HepG2 (cell line): ENCODE results near the gene LMCD1. TPM values are rescaled to one million over a fixed set of nuclear protein-coding genes. Genes with fewer than 3 reads are reported as not detected.

Experiments
- AFF4 ChIP-seq: sonication (generic); formaldehyde crosslinking; IDR thresholded peaks from 2 replicates; pipeline ENCODE4 v1.4.0; 2020; ENCODE audit warnings: missing genetic modification reagents
- BCL3 ChIP-seq: sonication (generic); formaldehyde crosslinking; IDR thresholded peaks from 2 replicates; pipeline ENCODE4 v1.5.1; 2020; ENCODE audit warnings: mild to moderate bottlenecking, missing genetic modification reagents, moderate library complexity
- DBP ChIP-seq: sonication (generic); formaldehyde crosslinking; IDR thresholded peaks from 2 replicates; pipeline ENCODE4 v1.4.0; 2020; ENCODE audit warnings: missing genetic modification reagents; ENCODE audit errors: not compliant biosample characterization
- DMAP1 ChIP-seq: IDR thresholded peaks from 2 replicates; pipeline ENCODE4 v1.6.1; 2016
- E2F2 ChIP-seq: sonication (generic); formaldehyde crosslinking; IDR thresholded peaks from 2 replicates; pipeline ENCODE4 v1.4.0; 2020; ENCODE audit warnings: missing genetic modification reagents, borderline replicate concordance
- ELF3 ChIP-seq: IDR thresholded peaks from 2 replicates; pipeline ENCODE4 v1.6.1; 2016; ENCODE audit warnings: missing genetic modification reagents, missing compliant biosample characterization
- GTF3A ChIP-seq: sonication (generic); formaldehyde crosslinking; conservative IDR thresholded peaks from 2 replicates; pipeline ENCODE4 v1.4.0; 2020; ENCODE audit warnings: mild to moderate bottlenecking, missing genetic modification reagents
- HNRNPUL1 ChIP-seq: fragments of 200-400 bp; formaldehyde crosslinking; IDR thresholded peaks from 2 replicates; pipeline ENCODE4 v1.6.1; 2017; ENCODE audit warnings: low read depth, mild to moderate bottlenecking, low read length, moderate library complexity
- HOXD1 ChIP-seq: sonication (generic); formaldehyde crosslinking; IDR thresholded peaks from 2 replicates; pipeline ENCODE4 v1.5.0; 2020; ENCODE audit warnings: missing genetic modification reagents
- KDM5B ChIP-seq: sonication (generic); formaldehyde crosslinking; IDR thresholded peaks from 2 replicates; pipeline ENCODE4 v1.4.0; 2020; ENCODE audit warnings: missing genetic modification reagents, mild to moderate bottlenecking, borderline replicate concordance
- MAZ ChIP-seq, 2 experiments: sonication (generic) in 1 of 2; formaldehyde crosslinking in 1 of 2; IDR thresholded peaks; 2 replicates each; pipeline versions ENCODE4 v1.5.0 to v1.6.1; 2012 to 2020; ENCODE audit warnings: low read depth in 2 of 2, mild to moderate bottlenecking in 2 of 2, borderline replicate concordance in 1 of 2, improper control_type of control experiment in 1 of 2, low read length in 1 of 2, missing genetic modification reagents in 1 of 2, moderate library complexity in 1 of 2
- NFE2 ChIP-seq: sonication (generic); formaldehyde crosslinking; IDR thresholded peaks from 2 replicates; pipeline ENCODE4 v1.4.0; 2020; ENCODE audit warnings: missing genetic modification reagents
- NFRKB ChIP-seq: fragments of 450-650 bp; IDR thresholded peaks from 2 replicates; pipeline ENCODE4 v1.6.1; 2017
- RFXAP ChIP-seq: sonication (generic); formaldehyde crosslinking; IDR thresholded peaks from 2 replicates; pipeline ENCODE4 v1.4.0; 2020; ENCODE audit warnings: missing genetic modification reagents, borderline replicate concordance
- SKIL ChIP-seq: sonication (generic); formaldehyde crosslinking; IDR thresholded peaks from 2 replicates; pipeline ENCODE4 v1.8.0; 2022; ENCODE audit warnings: missing genetic modification reagents, mild to moderate bottlenecking, moderate library complexity, borderline replicate concordance
- SRF ChIP-seq: IDR thresholded peaks from 2 replicates; pipeline ENCODE4 v1.6.1; 2011; ENCODE audit warnings: mild to moderate bottlenecking, low read depth, low read length, moderate library complexity
- ZNF12 ChIP-seq: sonication (generic); formaldehyde crosslinking; IDR thresholded peaks from 2 replicates; pipeline ENCODE4 v1.5.0; 2020; ENCODE audit warnings: missing genetic modification reagents
- ZNF335 ChIP-seq: sonication (generic); formaldehyde crosslinking; IDR thresholded peaks from 2 replicates; pipeline ENCODE4 v1.4.0; 2020; ENCODE audit warnings: missing genetic modification reagents
- ZNF430 ChIP-seq: sonication (generic); formaldehyde crosslinking; IDR thresholded peaks from 2 replicates; pipeline ENCODE4 v1.9.0; 2021; ENCODE audit warnings: mild to moderate bottlenecking, missing genetic modification reagents
- ZNF512 ChIP-seq: sonication (generic); formaldehyde crosslinking; IDR thresholded peaks from 2 replicates; pipeline ENCODE4 v1.4.0; 2020; ENCODE audit warnings: mild to moderate bottlenecking, missing genetic modification reagents
- polyA plus RNA-seq, 8 experiments: library from polyadenylated mRNA; depleted of rRNA in 3 of 8; stranded (reverse) in 7 of 8; unstranded in 1 of 8; fragments of >200 nt; fragmentation: Illumina TruSeq in 4 of 8; extraction: Trizol in 4 of 8; gene quantifications; 2 replicates each; pipeline versions ENCODE4 v1.2.1 to v1.2.3, GENCODE V29; 2011 to 2016; ENCODE audit warnings: low read depth in 4 of 8, missing spikeins in 1 of 8, mixed read lengths in 1 of 8; ENCODE audit not compliant: insufficient read depth in 1 of 8
- total RNA-seq, 5 experiments: library from RNA; depleted of rRNA; stranded (reverse); fragments of >200 nt; fragmentation: Illumina TruSeq; extraction: Trizol; gene quantifications; 2 replicates each; pipeline ENCODE4 v1.2.3, GENCODE V29; 2016; ENCODE audit warnings: low read depth in 1 of 5

LMCD1 gene
- total and polyA plus RNA-seq, 2 of the 13 experiments (the other 11 are each of a cell fraction or from before 2014, with no cell fraction given): 6.2 to 7.1 TPM

GRCh38 chr3:8486936-8487335 lies 14.7 kb upstream of the LMCD1 start (continued):
- no peak for TF ChIP-seq NFRKB
- TF ChIP-seq DBP: no peak
- no peak for TF ChIP-seq NFE2 (CRISPR knock-in tag)
- no peak for TF ChIP-seq GTF3A (CRISPR knock-in tag)
- no peak for TF ChIP-seq KDM5B (CRISPR knock-in tag)
- no peak for TF ChIP-seq HNRNPUL1
- 0 out of 2 replicates have a peak, but pooled peaks have one; percentile 46 for TF ChIP-seq ZNF335
- peak; percentile 74 for TF ChIP-seq ELF3 (CRISPR knock-in tag)
- no peak for TF ChIP-seq E2F2
- TF ChIP-seq DMAP1 (CRISPR knock-in tag): no peak
- TF ChIP-seq RFXAP (CRISPR knock-in tag): no peak
- TF ChIP-seq MAZ (IDR thresholded peaks at IDR 0.05; ENCODE audit: borderline replicate concordance, low read depth, low read length): no peak
- TF ChIP-seq MAZ (CRISPR knock-in tag; IDR thresholded peaks at IDR 0.05; ENCODE audit: low read depth): no peak
- TF ChIP-seq ZNF512: no peak
- TF ChIP-seq AFF4: no peak
- no peak; the same call in 1 of the 2 replicates for TF ChIP-seq ZNF12 (CRISPR knock-in tag)
- peak; percentile 95 for TF ChIP-seq HOXD1 (CRISPR knock-in tag)
- TF ChIP-seq SRF: no peak
- no peak for TF ChIP-seq ZNF430
- TF ChIP-seq BCL3 (CRISPR knock-in tag): no peak
- peak; percentile 68; the same call in 1 of the 2 replicates for TF ChIP-seq SKIL (CRISPR knock-in tag)
